Epidermal melanocyte (primary cell): ENCODE data around the gene IQCN.

ENCODE experiments used
- DNase-seq: peaks from one replicate; pipeline ENCODE4 v3.0.0; 2011; ENCODE audit warnings: low spot score; ENCODE audit not compliant: insufficient read length

Gene IQCN

GRCh38 chr19:18287836-18288772 lies 13.9 kb upstream of the IQCN start:
- peak; percentile 14 for DNase-seq

DNA sequence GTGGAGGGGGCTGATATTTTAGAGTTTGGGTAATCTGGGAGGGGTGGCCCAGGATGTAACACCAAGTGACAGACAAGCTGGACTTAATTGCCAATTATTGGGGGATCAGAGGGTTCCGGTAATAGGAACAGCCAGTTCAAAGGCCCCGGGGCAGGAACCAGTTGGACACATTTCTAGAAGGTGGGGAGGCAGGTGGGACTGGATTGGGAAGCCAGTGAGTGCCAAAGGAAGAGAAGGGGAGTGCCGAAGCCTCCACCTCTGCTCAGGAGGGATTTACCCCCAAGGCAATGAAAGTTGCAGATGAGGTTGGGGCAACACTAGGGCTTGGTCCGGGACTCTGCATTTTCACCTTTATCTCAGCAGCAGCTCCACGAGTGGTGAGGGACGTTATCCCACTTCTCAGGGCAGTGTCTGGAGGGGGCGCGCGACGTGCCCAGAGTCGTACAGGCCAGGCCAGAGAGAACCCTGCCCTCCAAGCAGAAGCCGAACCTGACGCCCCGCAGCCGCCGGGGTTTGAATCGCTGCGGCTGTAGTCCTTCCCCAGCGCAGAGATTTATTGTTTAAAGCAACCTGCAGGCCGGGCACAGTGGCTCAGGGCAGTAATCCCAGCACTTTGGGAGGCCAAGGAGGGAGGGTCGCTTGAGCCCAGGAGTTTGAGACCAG lies 12.9 kb upstream of the IQCN start:
- no peak for DNase-seq

GRCh38 chr19:18284712-18285360 lies 10.6 kb upstream of the IQCN start:
- no peak for DNase-seq

- DNase-seq = no peak
Observed at GRCh38 chr19:18283338-18283737, 9.1 kb upstream of the IQCN start.

GRCh38 chr19:18282788-18283141 lies 8.5 kb upstream of the IQCN start:
- DNase-seq = no peak

DNA sequence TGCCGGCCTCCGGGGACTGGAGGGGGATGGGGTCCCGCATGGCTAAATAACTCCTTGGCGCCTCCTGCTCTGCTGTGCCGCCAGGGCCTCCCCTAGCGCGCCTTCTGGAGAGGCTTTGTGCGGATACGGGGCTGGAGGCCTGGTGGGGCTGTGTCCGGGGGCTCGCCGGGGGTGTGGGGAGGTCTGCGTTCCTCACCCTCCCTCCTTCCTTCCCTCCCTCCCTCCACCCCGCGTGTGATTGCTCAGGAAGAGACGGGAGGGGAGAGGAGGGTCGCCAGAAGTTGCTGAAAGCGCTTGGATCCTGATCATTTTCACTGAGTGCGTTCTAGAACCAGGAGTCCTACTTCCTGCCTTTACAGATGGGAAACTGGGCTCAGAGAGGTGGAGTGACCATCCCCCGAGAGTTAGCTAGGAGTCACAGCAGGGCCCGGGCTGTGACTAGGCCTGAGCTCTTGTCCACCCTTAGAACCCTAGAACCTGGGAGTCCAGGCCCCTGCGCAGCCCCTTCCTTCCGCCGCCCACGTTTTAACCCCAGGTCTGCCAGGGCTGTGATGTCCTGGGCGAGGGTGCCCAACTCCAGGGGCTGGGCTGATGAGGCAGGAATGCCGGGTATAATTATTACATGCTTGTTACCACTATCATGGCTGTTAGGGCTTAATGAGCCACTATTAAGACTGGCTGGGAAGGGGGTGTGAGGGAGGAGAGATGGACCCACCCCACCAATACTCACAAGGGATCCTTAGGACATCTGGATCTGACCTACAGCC lies 8.0 kb upstream of the IQCN start:
- DNase-seq = peak; percentile 7

DNA sequence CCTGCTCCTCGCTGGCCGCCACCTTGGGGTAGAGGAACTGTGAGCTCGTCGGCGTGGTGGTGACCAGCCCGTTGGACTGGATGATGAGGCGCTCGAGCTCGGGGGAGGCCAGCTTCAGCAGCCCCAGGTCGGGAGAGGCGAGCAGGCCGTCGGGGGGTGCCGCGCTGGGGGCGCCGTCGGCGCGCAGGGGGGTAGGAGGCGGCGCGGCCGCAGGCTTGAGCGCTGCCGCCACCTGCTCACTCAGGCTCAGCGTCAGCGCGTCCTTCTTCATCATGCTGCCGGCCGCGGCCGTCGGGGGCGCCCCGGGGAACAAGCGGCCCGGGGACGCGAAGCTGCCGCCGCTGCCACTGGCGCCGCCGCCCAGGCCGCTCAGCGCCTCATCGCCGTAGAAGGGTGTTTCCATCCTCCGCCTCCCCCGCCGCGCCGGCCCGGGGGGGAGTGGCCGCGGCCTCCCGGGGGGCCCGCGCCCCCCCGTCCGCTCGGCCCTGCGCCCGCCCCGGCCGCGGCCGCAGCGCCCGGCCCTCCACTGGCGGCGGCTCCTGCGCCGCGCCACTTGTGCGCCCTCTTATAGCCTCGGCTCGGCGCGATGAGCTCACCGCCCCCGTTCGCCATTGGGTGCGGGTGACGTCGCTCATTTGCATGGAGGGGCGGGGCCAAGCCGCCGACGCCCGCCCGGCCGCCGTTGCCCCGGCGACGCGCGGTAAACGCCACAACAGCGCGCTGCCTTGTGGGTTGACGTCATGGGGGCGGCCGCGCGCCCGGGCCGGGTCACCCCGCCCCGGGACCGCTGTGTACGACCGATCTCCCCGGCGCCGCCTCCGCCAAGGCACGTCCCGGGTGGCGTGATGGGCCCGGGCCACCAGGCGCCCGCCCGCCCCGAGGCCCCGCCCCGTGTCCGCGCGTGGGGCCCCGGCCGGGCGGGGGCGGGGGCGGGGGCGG lies 7.1 kb upstream of the IQCN start, which contains the start of gene JUND:
Gene JUND, minus strand, starts transcription at position 541 of the 939 bp plus-strand sequence. Its CDS starts 138 bp downstream, at position 403.
- DNase-seq = peak; percentile 89

GRCh38 chr19:18280247-18281081 lies 6.2 kb upstream of the IQCN start:
- DNase-seq = peak; percentile 59

DNA sequence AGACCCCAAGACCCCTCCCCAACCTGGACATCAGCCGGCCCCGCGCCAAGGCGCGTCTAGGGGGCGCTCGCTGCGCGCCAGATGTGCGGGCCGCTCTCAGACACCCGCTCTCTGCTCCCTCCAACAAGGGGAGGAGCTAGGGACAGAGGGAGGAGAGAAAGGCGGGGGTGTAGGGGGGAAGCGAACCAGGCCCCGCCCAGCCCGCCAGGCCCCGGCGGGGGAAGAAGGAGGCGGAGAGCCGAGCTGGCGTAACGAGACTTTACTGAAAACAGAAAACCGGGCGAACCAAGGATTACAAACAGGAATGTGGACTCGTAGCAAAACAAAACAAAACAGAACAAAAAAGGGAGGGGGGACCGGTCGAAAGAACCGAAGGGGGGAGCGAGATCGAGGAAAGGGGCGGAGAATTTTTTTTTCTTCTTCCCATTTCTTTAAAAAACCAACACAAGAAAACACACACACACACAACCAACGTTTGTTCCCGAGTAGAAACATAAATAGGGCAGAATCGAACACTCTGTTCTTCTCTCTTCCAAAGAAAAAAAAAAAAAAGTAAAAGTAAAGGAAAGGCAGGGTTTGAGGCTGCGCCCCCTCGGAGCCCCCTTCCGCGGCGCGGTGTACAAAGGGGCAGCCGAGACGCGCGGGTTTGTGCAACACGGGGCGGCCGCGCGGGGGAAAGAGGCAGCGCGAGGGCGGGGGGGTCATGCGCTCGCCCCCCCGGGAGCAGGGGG lies 5.4 kb upstream of the IQCN start:
- DNase-seq = peak; percentile 93

- no peak for DNase-seq
Observed at GRCh38 chr19:18279266-18279515, 4.9 kb upstream of the IQCN start.

DNA sequence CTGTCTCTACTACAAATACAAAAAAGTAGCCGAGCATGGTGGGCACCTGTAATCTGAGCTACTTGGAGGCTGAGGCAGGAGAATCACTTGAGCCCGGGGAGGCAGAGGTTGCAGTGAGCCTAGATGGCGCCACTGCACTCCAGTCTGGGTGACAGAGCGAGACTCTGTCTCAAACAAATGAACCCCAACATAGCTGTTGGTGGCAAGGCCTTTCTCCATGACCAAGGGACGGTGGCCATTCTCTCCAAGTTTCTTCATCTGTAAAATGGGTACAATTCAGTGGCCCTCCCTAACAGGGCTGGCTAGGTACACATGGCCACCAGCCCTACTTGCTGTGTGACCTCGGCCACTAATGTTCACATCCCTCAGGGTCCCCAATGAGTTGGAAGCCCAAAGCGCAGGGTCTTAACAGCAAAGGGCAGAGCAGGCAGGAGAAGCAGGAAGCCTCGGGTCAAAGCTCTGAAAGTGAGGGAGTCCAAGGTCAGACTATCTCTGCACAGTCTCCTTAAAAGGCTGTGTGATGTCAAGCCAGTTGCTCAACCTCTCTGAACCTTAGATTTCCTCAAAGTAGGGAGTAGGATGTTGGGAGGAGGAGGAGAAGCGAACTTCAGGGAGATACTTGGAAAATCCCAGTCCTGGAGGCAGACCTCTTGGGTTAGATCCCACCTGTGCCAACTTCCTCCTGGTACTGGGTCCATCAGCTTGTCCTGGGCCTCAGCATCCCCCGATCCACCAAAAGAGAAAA lies 4.4 kb upstream of the IQCN start:
- DNase-seq = peak; percentile 11

DNA sequence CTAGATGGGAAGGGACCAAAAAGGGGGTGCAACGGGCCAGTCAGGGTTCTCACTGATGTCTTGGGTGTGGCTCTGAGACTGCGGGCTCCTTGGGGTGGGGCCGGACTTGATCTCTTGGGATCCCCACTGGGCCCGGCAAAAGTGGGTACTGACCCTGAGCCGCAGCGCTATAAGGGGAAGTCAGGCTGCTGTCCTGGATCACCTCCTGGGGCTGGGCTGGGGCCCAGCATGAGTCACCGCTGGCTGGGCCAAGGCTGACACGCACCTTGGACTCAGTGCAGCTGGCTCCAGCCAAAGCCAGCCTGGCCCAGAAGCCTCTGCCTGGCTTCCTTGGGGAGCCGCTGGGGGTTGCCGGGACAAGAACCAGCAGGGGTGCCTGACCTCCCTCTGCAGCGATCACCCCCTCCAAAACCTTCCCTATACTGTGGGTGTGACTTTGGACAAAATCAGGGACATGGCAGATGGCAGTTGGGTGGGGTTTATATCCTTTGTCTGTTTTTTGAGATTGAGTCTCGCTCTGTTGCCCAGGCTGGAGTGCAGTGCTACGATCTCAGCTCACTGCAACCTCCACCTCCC lies 617 bp upstream of the IQCN start:
- peak; percentile 50 for DNase-seq

DNA sequence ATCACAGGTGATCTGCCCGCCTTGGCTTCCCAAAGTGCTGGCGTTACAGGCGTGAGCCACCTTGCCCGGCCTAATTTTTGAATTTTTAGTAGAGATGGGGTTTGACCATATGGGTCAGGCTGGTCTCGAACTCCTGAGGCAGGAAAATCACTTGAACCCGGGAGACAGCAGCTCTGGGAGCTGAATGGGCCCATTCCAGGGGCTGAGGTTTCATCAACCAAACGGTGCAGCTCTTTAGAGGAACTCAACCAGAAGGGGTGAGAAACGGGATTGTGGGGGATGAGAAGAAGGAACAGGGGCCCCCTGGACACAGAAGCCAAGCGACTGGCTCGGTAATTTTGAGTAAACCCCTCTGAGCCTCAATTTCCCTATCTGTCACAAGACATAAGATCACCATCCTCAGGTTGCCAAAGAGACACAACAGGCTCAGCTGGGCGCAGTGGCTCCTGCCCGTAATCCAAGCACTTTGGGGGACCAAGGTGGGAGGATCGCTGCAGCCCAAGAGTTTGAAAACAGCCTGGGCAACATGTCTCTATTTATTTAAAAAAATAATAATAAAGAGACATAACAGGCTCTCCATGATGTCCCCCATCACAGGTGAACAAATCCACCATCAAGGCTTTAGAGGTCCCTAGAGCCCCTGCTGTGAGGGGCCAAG lies 562 bp downstream of the IQCN start:
- DNase-seq = no peak

DNA sequence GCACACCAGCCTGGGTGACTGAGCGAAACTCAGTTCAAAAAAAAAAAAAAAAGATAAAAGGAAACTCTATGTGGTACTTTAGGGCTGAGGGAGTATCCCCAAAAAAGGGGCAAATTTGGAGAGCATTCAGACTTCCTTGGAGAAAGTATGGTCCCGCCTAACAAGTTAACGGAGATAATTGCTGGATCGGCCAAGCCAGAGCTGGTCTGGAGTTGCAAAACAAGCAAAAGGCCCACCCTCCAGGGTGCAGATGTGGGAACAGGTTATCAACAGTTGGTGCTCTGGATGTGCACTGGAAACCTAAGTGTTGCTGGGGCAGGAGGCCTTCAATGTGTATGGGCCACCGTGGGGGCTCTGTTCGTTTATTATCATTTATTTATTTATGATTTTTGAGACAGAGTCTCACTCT lies 2.8 kb downstream of the IQCN start:
- DNase-seq = no peak

- no peak for DNase-seq
Observed at GRCh38 chr19:18270326-18270725, 3.9 kb downstream of the IQCN start.

DNA sequence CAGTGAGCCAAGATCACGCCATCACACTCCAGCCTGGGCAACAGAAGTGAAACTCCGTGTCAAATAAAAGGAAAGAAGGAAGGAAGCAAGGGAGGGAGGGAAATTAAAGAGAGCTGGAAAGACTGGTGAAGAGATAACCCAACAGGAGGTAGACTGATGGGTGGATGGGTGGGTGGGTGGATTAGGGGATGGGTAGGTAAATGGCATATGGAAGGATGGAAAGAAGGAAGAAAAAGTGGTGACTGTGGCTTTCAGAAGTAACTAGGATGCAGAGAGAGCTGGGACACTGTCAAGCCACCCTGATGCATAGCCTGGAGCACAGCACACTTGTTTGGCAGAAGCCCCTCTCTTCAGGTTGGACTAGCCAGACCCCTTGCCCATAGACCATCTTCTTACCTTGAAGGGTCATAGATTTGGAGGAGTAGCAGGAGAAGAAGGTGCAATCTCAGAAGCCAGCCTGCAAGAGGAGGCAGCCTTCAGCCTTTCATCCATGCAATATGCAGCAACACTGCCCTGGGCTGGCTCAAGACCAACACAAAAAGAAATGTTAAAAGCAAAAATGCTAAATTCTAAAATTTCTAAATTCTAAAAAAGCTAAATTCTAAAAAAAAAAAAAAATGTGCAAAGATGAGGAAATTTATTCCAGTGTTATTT lies 5.1 kb downstream of the IQCN start:
- no peak for DNase-seq
